GM23338 (cell line): ENCODE measurements around the gene KCTD13. TPM values are rescaled to one million over a fixed set of nuclear protein-coding genes. Genes with fewer than 3 reads are reported as not detected.
"Not testable (repeated sequence)": the region's sequence is repeated elsewhere in the genome, so short reads cannot be mapped to it uniquely, and the experiment has no call there.

Experiments used
- ATAC-seq: fragments of 200-7000 bp; cut with Tn5 transposase; 3 replicates; pipeline ENCODE4 v1.9.1; 2020
- DNase-seq: peaks from one replicate; pipeline ENCODE4 v3.0.0-alpha.2; 2015; ENCODE audit warnings: low spot score
- H2AFZ ChIP-seq: fragments of 200-600 bp; sonication (generic); 2 replicates; pipeline ENCODE4 v1.8.0; 2016; ENCODE audit warnings: antibody characterized with exemption, mild to moderate bottlenecking, moderate library complexity
- H3F3A ChIP-seq: fragments of 200-600 bp; sonication (generic); replicated peaks from 2 replicates; pipeline ENCODE4 v1.8.0; 2017; ENCODE audit warnings: antibody characterized with exemption, mixed run types, low read depth
- H3K27ac ChIP-seq: fragments of 200-600 bp; sonication (generic); 2 replicates; pipeline ENCODE4 v1.6.1; 2016; ENCODE audit warnings: low read depth
- H3K27me3 ChIP-seq: fragments of 200-600 bp; sonication (generic); 2 replicates; pipeline ENCODE4 v1.8.0; 2016; ENCODE audit warnings: mild to moderate bottlenecking, mixed run types, moderate library complexity; ENCODE audit not compliant: insufficient read depth
- H3K36me3 ChIP-seq: fragments of 200-600 bp; sonication (generic); 2 replicates; pipeline ENCODE4 v1.8.0; 2016; ENCODE audit warnings: mild to moderate bottlenecking; ENCODE audit not compliant: insufficient read depth
- H3K4me1 ChIP-seq: fragments of 200-600 bp; sonication (generic); 2 replicates; pipeline ENCODE4 v1.8.0; 2016; ENCODE audit warnings: mild to moderate bottlenecking, moderate library complexity; ENCODE audit not compliant: insufficient read depth
- H3K4me2 ChIP-seq: fragments of 200-600 bp; sonication (generic); 2 replicates; pipeline ENCODE4 v1.7.1; 2017; ENCODE audit warnings: mixed run types
- H3K4me3 ChIP-seq: fragments of 200-600 bp; sonication (generic); 2 replicates; pipeline ENCODE4 v1.6.1; 2016; ENCODE audit warnings: mixed run types
- H3K79me2 ChIP-seq: fragments of 200-600 bp; sonication (generic); replicated peaks from 2 replicates; pipeline ENCODE4 v1.8.0; 2017; ENCODE audit warnings: mild to moderate bottlenecking; ENCODE audit not compliant: insufficient read depth
- H3K9me2 ChIP-seq: fragments of 200-600 bp; sonication (generic); 2 replicates; pipeline ENCODE4 v1.8.0; 2017; ENCODE audit not compliant: insufficient read depth
- H4K20me1 ChIP-seq: fragments of 200-600 bp; sonication (generic); replicated peaks from 2 replicates; pipeline ENCODE4 v1.8.0; 2017; ENCODE audit warnings: mild to moderate bottlenecking; ENCODE audit not compliant: insufficient read depth
- H3K27ac Mint-ChIP-seq: 2 replicates; pipeline ENCODE4 v1.8.0; 2020; ENCODE audit warnings: inconsistent platforms, mild to moderate bottlenecking, moderate library complexity, mixed read lengths
- H3K27me3 Mint-ChIP-seq: 3 replicates; pipeline ENCODE4 v1.8.0; 2022; ENCODE audit warnings: low read depth, mild to moderate bottlenecking, moderate library complexity, mixed read lengths, inconsistent platforms; ENCODE audit not compliant: insufficient read depth, poor library complexity
- H3K36me3 Mint-ChIP-seq: 3 replicates; pipeline ENCODE4 v1.8.0; 2021; ENCODE audit warnings: low read depth, mild to moderate bottlenecking, inconsistent platforms, moderate library complexity, mixed read lengths
- H3K4me1 Mint-ChIP-seq: 3 replicates; pipeline ENCODE4 v1.8.0; 2020; ENCODE audit warnings: mild to moderate bottlenecking, inconsistent platforms, mixed read lengths
- H3K4me3 Mint-ChIP-seq: 3 replicates; pipeline ENCODE4 v1.8.0; 2021; ENCODE audit warnings: moderate library complexity, mild to moderate bottlenecking, inconsistent platforms, mixed read lengths
- H3K9me3 Mint-ChIP-seq: 3 replicates; pipeline ENCODE4 v1.8.0; 2020; ENCODE audit warnings: moderate library complexity, mild to moderate bottlenecking, inconsistent platforms, mixed read lengths
- CREB1 ChIP-seq: fragments of 250-450 bp; sonication (Bioruptor Pico); IDR thresholded peaks from 2 replicates; pipeline ENCODE4 v1.5.0; 2020; ENCODE audit warnings: low read depth, mild to moderate bottlenecking, moderate library complexity
- CTCF ChIP-seq, 2 experiments: fragments of 200-600 bp in 1 of 2; sonication (generic) in 1 of 2; conservative IDR thresholded peaks; 2 replicates each; pipeline versions ENCODE4 v1.5.1 to v1.6.1; 2016 to 2017; ENCODE audit warnings: antibody characterized with exemption in 2 of 2, low read depth in 2 of 2, mild to moderate bottlenecking in 2 of 2, moderate library complexity in 1 of 2
- ETS1 ChIP-seq: IDR thresholded peaks from 2 replicates; pipeline ENCODE4 v1.6.1; 2016; ENCODE audit warnings: antibody characterized with exemption
- JUNB ChIP-seq: IDR thresholded peaks from one replicate; pipeline ENCODE4 v1.6.1; 2016; ENCODE audit warnings: antibody characterized with exemption; ENCODE audit not compliant: unreplicated experiment
- NANOG ChIP-seq: IDR thresholded peaks from 2 replicates; pipeline ENCODE4 v1.6.1; 2016; ENCODE audit warnings: antibody characterized with exemption, borderline replicate concordance
- POLR2AphosphoS5 ChIP-seq: IDR thresholded peaks from 2 replicates; pipeline ENCODE4 v1.6.1; 2016; ENCODE audit warnings: antibody characterized with exemption, low read depth
- REST ChIP-seq: IDR thresholded peaks from one replicate; pipeline ENCODE4 v1.6.1; 2018; ENCODE audit warnings: antibody characterized with exemption; ENCODE audit not compliant: unreplicated experiment
- STAT1 ChIP-seq: IDR thresholded peaks from one replicate; pipeline ENCODE4 v1.6.1; 2016; ENCODE audit warnings: antibody characterized with exemption; ENCODE audit not compliant: unreplicated experiment
- ZNF114 ChIP-seq: fragments of 250-450 bp; sonication (Bioruptor Pico); IDR thresholded peaks from 2 replicates; pipeline ENCODE4 v1.5.0; 2020; ENCODE audit warnings: mild to moderate bottlenecking, moderate library complexity
- polyA plus RNA-seq: library from polyadenylated mRNA; unstranded; fragments of >200 nt; fragmentation: Nextera tagmentation; extraction: Ambion mirVana; gene quantifications from 2 replicates; pipeline ENCODE4 v1.2.1, GENCODE V29; 2016
- total RNA-seq: library from RNA; depleted of rRNA; stranded (reverse); fragments of >200 nt; shearing (Covaris generic); gene quantifications from 2 replicates; pipeline ENCODE4 v1.2.3, GENCODE V29; 2014

KCTD13 gene
- total and polyA plus RNA-seq, 2 experiments from 2014 or later, result 10.1 to 12.2 TPM

GRCh38 chr16:29891525-29892457 lies 34.2 kb downstream of the KCTD13 start (continued):
- TF ChIP-seq ETS1 (no peak), CREB1 (no peak), CTCF (conservative IDR thresholded peaks at IDR 0.05; ENCODE audit: low read depth in 2 of 2) (no peak), STAT1 (no peak), NANOG (no peak), POLR2AphosphoS5 (no peak), ZNF114 (CRISPR knock-in tag) (no peak), JUNB (no peak), REST (no peak)

GRCh38 chr16:29889372-29889771 lies 36.7 kb downstream of the KCTD13 start:
- DNase-seq, H3K27me3 ChIP-seq, H3K27ac Mint-ChIP-seq, H3K9me2 ChIP-seq, H3K4me3 ChIP-seq, H3K4me3 Mint-ChIP-seq, H3K9me3 Mint-ChIP-seq, H3K79me2 ChIP-seq, ATAC-seq, H3K27ac ChIP-seq, H3K4me1 Mint-ChIP-seq, H2AFZ ChIP-seq, H3K27me3 Mint-ChIP-seq, H3K36me3 ChIP-seq, H3F3A ChIP-seq, H3K4me1 ChIP-seq, H3K4me2 ChIP-seq, H4K20me1 ChIP-seq: not testable (repeated sequence)
- peaks cover 11% of the 10 kb centered on the region for H3K36me3 Mint-ChIP-seq
